ENCODE measurements around the gene DOCK10. TPM values are rescaled to one million over a fixed set of nuclear protein-coding genes. Genes with fewer than 3 reads are reported as not detected.

The DOCK10 gene
- total and polyA plus RNA-seq, 10 of the 15 experiments (the other 5 are each of a cell fraction or from before 2014, with no cell fraction given), result 16.9 to 120 (median 85.5) TPM

DNA sequence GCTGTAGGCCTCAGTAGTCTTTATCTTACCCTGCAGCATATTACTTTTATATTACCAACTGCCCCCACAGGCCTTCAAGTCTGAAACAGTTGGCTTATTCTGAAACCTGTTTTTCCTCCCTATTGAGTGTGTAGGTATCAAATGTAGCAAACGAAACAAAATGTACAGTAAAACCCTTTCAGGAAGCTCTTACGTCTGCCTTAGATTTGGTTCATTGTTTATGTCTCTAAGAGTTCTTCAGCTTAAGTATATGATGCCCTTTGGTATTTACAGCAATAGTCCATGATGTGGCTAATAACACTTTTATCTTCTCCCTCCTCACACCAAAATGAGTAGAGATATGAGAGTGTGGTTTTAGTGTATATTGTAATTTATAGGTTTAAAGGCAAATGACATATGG lies 108.8 kb downstream of the DOCK10 start:
- ChIA-PET CTCF (interaction anchor here (0.6 to 14.6 kb wide), 3 partner anchors 12 to 107 kb away, joined by 3 to 118 read pairs (median 15); no protein-coding TSS in a partner anchor), SMC1A (ENCODE audit: uncharacterized antibody, unreplicated experiment) (interaction anchor here (0.5 to 21.4 kb wide), 13 partner anchors 10 to 109 kb away, joined by 3 to 443 read pairs (median 4); partner anchors contain the start of gene DOCK10), RAD21 (ENCODE audit: unreplicated experiment) (interaction anchor here (2.0 to 2.4 kb wide), 2 partner anchors 68 to 71 kb away, joined by 5 to 13 read pairs; no protein-coding TSS in a partner anchor), POLR2A (no interaction called here)
- peak; percentile 35 for ATAC-seq
- FAIRE-seq, result peak; percentile 7
- BruUV-seq (replicated peaks), result no TSS peak
- in situ Hi-C loops (cut with MboI) (loop anchor here (5.0 to 10.0 kb wide), 2 partner anchors 69 to 341 kb away; no protein-coding TSS in a partner anchor), intact Hi-C loops (cut with micrococcal nuclease; ENCODE audit: unreplicated experiment) (loop anchor here (5.0 kb wide), 1 partner anchor 184 kb away; no protein-coding TSS in a partner anchor)
- H4K20me1 ChIP-seq (ENCODE audit: control insufficient read depth, insufficient read depth), result no peaks in the 10 kb centered on the region
- no peak overlapping the region for H3K4me3 ChIP-seq
- no peak for DNase-seq (ENCODE audit: low read depth, low spot score)
- H2AFZ ChIP-seq (ENCODE audit: control insufficient read depth, low read depth, low read length), result no peak overlapping the region
- 31% methylated on average over 2 of the region's 2 CpGs for WGBS (ENCODE audit: insufficient coverage, insufficient replicate concordance, low lambda C conversion rate, missing lambda C conversion rate)
- H3K36me3 ChIP-seq (ENCODE audit: control insufficient read depth in 2 of 2, insufficient read depth in 2 of 2, low read length in 1 of 2), result peaks cover 8 to 25% of the 10 kb centered on the region in 2 experiments
- peaks cover 75% of the 10 kb centered on the region for H3K79me2 ChIP-seq (ENCODE audit: control insufficient read depth, insufficient read depth, low read length)
- H3K9ac ChIP-seq (ENCODE audit: control insufficient read depth, insufficient read depth, low read length), result no peak overlapping the region
- TF ChIP-seq SPI1 (IDR thresholded peaks at IDR 0.05; ENCODE audit: borderline replicate concordance, insufficient read depth, low read depth, low read length) (no peak), CBFB (IDR thresholded peaks at IDR 0.05; ENCODE audit: low read depth) (no peak), ASH2L (IDR thresholded peaks at IDR 0.05; ENCODE audit: borderline replicate concordance, low read depth) (no peak), TARDBP (IDR thresholded peaks at IDR 0.05; ENCODE audit: borderline replicate concordance) (no peak), E4F1 (IDR thresholded peaks at IDR 0.05; ENCODE audit: borderline replicate concordance, partially characterized antibody) (no peak)
- TF ChIP-seq, protein P1, sequence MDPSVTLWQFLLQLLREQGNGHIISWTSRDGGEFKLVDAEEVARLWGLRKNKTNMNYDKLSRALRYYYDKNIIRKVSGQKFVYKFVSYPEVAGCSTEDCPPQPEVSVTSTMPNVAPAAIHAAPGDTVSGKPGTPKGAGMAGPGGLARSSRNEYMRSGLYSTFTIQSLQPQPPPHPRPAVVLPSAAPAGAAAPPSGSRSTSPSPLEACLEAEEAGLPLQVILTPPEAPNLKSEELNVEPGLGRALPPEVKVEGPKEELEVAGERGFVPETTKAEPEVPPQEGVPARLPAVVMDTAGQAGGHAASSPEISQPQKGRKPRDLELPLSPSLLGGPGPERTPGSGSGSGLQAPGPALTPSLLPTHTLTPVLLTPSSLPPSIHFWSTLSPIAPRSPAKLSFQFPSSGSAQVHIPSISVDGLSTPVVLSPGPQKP (IDR thresholded peaks at IDR 0.05; ENCODE audit: low read depth, low read length), result no peak
- TF ChIP-seq, protein P2, sequence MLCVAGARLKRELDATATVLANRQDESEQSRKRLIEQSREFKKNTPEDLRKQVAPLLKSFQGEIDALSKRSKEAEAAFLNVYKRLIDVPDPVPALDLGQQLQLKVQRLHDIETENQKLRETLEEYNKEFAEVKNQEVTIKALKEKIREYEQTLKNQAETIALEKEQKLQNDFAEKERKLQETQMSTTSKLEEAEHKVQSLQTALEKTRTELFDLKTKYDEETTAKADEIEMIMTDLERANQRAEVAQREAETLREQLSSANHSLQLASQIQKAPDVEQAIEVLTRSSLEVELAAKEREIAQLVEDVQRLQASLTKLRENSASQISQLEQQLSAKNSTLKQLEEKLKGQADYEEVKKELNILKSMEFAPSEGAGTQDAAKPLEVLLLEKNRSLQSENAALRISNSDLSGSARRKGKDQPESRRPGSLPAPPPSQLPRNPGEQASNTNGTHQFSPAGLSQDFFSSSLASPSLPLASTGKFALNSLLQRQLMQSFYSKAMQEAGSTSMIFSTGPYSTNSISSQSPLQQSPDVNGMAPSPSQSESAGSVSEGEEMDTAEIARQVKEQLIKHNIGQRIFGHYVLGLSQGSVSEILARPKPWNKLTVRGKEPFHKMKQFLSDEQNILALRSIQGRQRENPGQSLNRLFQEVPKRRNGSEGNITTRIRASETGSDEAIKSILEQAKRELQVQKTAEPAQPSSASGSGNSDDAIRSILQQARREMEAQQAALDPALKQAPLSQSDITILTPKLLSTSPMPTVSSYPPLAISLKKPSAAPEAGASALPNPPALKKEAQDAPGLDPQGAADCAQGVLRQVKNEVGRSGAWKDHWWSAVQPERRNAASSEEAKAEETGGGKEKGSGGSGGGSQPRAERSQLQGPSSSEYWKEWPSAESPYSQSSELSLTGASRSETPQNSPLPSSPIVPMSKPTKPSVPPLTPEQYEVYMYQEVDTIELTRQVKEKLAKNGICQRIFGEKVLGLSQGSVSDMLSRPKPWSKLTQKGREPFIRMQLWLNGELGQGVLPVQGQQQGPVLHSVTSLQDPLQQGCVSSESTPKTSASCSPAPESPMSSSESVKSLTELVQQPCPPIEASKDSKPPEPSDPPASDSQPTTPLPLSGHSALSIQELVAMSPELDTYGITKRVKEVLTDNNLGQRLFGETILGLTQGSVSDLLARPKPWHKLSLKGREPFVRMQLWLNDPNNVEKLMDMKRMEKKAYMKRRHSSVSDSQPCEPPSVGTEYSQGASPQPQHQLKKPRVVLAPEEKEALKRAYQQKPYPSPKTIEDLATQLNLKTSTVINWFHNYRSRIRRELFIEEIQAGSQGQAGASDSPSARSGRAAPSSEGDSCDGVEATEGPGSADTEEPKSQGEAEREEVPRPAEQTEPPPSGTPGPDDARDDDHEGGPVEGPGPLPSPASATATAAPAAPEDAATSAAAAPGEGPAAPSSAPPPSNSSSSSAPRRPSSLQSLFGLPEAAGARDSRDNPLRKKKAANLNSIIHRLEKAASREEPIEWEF (IDR thresholded peaks at IDR 0.05; ENCODE audit: insufficient replicate concordance, low read depth, low read length), result no peak
- no peak overlapping the region for H3K4me2 ChIP-seq (ENCODE audit: control insufficient read depth, insufficient read depth)
- H3K9me3 ChIP-seq (replicated peaks; ENCODE audit: control insufficient read depth, insufficient read depth, low read length), result no peaks in the 10 kb centered on the region
- H3K27ac ChIP-seq (ENCODE audit: control insufficient read depth, insufficient read depth), result no peak overlapping the region
- H3K4me1 ChIP-seq (ENCODE audit: control insufficient read depth, insufficient read depth, low read length), result peaks cover 29% of the 10 kb centered on the region
- H3K27me3 ChIP-seq (replicated peaks in 1 of 2; ENCODE audit: control insufficient read depth in 2 of 2, insufficient read depth in 2 of 2, low read length in 1 of 2), result no peaks in the 10 kb centered on the region
